Measurements from ENCODE around the gene CCL4L2. TPM values are rescaled to one million over a fixed set of nuclear protein-coding genes. Genes with fewer than 3 reads are reported as not detected.
"Not testable (repeated sequence)": the region's sequence is repeated elsewhere in the genome, so short reads cannot be mapped to it uniquely, and the experiment has no call there.

Gene CCL4L2
- total RNA-seq, 1 donor: not detected

DNA sequence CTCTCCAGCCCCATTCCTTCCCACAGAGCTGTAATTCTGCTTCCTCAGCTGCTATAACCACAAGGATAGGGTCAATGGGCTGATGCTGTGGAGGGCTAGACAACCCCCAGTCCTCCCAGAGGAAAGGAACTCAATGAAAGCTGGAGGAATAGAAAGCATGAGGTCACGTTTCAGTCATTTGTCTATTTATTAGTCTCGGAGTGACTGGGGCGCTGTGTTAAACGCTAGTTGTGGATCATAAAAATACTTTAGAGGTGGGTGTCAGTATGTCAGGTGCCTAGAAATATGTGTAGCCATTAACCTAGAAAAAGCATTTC is 13.5 kb upstream of the CCL4L2 start:
- no peak overlapping the region for H3K4me3 ChIP-seq (ENCODE audit: low read depth, low read length)
- TF ChIP-seq, protein P1, sequence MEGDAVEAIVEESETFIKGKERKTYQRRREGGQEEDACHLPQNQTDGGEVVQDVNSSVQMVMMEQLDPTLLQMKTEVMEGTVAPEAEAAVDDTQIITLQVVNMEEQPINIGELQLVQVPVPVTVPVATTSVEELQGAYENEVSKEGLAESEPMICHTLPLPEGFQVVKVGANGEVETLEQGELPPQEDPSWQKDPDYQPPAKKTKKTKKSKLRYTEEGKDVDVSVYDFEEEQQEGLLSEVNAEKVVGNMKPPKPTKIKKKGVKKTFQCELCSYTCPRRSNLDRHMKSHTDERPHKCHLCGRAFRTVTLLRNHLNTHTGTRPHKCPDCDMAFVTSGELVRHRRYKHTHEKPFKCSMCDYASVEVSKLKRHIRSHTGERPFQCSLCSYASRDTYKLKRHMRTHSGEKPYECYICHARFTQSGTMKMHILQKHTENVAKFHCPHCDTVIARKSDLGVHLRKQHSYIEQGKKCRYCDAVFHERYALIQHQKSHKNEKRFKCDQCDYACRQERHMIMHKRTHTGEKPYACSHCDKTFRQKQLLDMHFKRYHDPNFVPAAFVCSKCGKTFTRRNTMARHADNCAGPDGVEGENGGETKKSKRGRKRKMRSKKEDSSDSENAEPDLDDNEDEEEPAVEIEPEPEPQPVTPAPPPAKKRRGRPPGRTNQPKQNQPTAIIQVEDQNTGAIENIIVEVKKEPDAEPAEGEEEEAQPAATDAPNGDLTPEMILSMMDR (IDR thresholded peaks at IDR 0.05; ENCODE audit: insufficient read depth, low read depth, low read length): no peak
- no peak for DNase-seq (ENCODE audit: low read depth)

DNA sequence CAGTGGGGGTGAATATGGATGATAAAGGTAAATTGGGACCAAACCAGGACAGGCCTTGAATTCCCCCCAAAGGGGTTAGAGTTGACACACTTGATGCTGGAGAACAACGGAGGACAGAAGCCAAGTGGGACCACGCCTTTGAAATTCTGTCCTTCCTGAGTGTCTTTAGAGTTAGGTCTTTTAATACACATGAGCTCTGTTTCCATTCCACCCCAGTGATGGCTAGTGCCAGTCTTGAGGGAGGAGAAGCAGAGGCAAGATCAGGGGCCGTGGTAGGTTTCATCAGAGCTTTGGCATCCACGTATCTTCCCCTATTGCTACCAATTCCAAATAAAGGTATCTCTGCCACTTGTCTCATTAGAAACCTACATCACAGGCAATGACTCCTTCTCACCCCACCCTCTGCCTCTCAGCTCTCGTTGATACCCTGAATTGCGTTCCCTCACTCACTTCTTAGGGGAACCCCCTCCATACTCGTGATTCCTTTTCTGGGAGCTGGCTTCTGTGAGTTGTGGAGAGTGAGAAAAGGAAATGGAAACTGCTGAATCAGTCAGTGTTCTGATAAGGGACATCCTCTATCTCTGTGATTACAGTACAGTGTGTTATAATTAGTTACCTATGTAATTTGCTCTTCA is 11.9 kb upstream of the CCL4L2 start:
- no peak overlapping the region for H3K4me3 ChIP-seq (ENCODE audit: low read depth, low read length)
- no peak for DNase-seq (ENCODE audit: low read depth)
- TF ChIP-seq, protein P1 (IDR thresholded peaks at IDR 0.05; ENCODE audit: insufficient read depth, low read depth, low read length): no peak

DNA sequence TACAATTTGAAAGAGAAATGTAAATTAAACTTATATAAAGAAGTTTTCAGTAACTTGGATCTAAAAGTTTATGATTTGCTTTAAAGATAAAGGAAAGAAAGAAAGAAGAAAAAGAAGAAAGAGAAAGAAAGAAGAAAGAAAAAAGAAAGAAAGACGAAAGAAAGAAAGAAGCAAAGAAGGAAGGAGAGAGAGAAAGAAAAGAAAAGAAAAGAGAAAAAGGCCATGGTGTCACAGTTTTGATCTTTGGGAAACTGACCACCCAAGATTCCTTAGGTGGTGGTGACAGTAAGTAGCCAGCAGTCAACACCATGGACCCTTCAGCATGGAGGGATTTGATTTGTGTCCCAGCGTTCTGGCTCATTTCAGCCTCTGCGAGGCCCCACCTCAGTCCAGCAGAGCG is 9.8 kb upstream of the CCL4L2 start:
- DNase-seq (ENCODE audit: low read depth); H3K4me3 ChIP-seq (ENCODE audit: low read depth, low read length): not testable (repeated sequence)

DNA sequence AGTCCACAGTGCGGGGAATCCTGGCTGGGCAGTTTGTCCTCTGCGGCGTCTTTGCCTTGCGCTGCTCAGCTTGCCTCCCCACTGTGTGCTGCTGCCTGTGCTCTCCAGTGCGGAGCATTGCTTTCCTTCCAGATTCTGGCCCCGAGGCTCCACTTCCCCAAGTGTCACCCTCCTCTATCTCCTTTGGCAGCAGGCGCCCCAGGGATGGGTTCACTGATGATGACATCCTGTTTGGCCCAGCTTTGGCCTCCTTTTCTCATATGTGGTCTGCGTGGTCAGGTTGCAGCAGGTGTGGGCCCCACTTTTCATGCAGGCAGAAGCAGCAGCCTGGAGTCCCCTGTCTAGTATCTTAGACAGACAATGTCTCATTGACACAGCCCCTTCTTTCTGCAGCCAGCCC is 9.4 kb upstream of the CCL4L2 start:
- not testable (repeated sequence) for H3K4me3 ChIP-seq (ENCODE audit: low read depth, low read length); DNase-seq (ENCODE audit: low read depth)

DNA sequence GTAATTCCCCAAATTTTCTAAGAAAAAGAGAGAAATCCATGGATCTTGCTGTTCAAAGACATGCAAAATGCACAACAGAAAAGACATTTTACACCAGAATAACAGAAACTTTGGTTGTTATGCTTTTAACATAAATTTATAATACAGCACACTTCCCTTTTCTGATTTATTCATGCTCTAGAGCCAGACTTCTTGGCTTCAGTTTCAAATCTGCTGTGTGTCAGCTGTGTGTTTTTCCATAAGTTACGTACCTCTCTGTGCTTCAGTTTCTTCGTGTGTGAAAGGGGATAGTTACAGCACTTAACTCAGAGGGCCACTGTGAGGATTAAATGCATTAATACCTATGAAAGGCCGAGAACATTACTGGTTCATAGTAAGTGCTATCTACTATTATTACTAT is 7.5 kb upstream of the CCL4L2 start:
- DNase-seq (ENCODE audit: low read depth): no peak
- TF ChIP-seq, protein P1 (IDR thresholded peaks at IDR 0.05; ENCODE audit: insufficient read depth, low read depth, low read length): no peak
- no peak overlapping the region for H3K4me3 ChIP-seq (ENCODE audit: low read depth, low read length)

DNA sequence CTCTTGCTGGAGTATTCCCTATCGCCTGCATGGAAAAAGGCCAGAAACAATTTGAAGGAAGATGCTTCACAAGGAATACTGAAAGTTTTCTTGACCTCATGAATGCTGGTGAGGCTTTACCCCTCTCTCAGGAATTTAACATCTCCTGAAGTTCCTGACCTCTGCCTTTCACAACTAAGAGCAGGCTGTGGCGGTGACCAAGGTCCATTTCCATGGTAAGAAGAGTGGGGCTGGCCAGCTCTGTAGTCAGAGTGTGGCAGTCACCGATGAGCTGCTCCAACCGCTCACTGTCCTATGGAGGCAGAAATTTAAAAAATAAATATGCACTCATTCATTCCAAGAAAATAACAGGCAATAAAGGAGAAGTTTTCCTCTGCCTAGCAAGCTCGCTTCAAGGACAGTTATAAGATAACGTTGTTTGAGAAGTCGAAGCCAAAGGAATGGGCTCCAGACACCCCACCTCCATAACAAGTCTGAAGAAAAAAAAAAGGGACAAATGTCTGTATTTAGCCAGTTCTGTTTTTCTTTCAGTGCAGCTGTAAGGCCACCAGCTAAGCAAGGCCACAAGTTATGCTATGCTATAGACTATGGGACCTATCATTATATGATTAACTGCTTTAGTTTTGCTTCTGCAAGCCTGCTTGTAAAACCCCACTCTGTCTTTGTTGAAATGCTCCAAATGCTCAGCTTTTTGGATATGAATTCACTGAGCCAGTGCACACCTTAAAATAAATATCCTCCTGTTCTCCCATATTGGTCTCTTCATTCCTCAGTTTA is 6.0 kb upstream of the CCL4L2 start:
- no peak overlapping the region for H3K4me3 ChIP-seq (ENCODE audit: low read depth, low read length)

DNA sequence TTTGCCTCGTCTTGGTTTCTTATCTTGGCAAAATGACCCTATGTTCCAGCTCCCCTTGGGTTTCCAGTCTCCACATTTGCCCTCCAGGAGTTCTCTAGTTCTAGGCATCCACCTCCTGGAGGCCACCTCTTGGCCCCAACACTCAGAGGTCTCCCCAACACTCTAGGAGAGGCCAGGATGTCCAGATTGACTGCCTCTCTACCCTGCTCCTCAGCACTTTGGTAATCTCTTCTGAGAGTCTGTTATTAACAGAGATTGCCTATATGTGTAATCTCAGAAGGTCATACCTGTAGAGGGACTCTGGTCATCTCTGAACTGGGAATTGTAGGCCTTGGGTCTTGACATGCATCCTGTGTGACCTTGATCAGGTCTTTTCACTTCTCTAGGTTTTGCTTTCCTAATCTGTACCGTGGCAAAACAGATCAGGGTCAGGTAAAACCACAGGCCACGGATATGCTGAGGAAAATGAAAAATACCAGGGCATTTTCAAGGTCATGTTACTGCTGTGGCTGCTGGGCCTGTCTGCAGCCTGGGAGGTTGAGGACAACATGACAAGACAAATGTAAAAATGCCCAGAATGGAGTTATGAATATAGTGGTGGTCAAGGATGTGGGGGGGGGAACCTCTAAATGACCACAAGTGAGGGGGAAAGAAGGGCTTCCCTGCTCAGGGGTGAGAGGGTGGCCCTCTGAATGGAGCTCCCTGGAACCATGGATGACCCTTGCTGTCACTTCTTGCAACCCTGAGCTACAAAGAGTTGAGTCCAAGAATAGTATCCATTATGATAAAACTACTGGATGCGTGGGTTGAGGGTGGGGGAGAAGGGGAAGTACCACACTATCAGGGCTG is 5.0 kb upstream of the CCL4L2 start:
- H3K4me3 ChIP-seq (ENCODE audit: low read depth, low read length): no peak overlapping the region
- DNase-seq (ENCODE audit: low read depth): no peak
- TF ChIP-seq, protein P1 (IDR thresholded peaks at IDR 0.05; ENCODE audit: insufficient read depth, low read depth, low read length): no peak

More for the DNA sequence above, 6.0 kb upstream of the CCL4L2 start:
- no peak for DNase-seq (ENCODE audit: low read depth)
- TF ChIP-seq, protein P1 (IDR thresholded peaks at IDR 0.05; ENCODE audit: insufficient read depth, low read depth, low read length): no peak

DNA sequence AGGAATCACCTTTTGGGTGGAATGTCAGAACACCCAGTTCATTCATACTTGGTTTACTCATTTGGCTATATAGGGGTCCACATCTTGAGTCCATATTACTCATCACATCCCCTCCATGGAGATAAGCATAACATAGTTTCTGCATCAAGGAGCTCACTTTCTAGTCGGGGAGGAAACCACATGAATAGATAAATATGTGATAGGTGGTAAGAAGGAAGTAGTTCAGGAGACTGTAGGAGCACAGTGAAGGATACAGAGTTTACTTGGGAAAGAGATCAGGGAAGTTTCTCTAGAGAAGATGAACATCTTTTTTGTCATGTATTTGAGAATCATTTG is 4.4 kb upstream of the CCL4L2 start:
- not testable (repeated sequence) for DNase-seq (ENCODE audit: low read depth); H3K4me3 ChIP-seq (ENCODE audit: low read depth, low read length)

DNA sequence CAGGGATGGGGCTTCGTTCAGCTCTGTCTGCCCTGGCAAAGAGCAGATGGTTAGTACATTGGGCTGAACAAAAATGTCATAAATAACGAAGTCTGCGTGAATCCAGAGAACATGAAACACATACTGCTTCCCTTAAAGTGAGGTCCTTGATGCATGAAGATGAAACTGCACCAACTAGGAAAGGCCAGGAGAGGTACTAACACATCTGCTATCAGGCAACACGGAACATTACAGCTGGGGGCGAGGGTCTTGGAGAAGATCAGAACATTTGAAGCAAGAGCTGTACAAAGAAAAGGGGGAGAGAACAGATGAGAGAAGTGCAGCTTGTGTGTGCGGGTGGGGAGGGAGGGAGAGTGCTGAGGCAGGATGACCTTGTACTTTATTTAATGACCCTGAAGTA is 3.5 kb upstream of the CCL4L2 start:
- not testable (repeated sequence) for DNase-seq (ENCODE audit: low read depth); H3K4me3 ChIP-seq (ENCODE audit: low read depth, low read length)

Data from fibroblast of villous mesenchyme (primary cell).